ENCODE results near the gene MILR1.
"Not testable (repeated sequence)": the region's sequence is repeated elsewhere in the genome, so short reads cannot be mapped to it uniquely, and the experiment has no call there.

Gene MILR1, protein sequence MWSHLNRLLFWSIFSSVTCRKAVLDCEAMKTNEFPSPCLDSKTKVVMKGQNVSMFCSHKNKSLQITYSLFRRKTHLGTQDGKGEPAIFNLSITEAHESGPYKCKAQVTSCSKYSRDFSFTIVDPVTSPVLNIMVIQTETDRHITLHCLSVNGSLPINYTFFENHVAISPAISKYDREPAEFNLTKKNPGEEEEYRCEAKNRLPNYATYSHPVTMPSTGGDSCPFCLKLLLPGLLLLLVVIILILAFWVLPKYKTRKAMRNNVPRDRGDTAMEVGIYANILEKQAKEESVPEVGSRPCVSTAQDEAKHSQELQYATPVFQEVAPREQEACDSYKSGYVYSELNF

DNA sequence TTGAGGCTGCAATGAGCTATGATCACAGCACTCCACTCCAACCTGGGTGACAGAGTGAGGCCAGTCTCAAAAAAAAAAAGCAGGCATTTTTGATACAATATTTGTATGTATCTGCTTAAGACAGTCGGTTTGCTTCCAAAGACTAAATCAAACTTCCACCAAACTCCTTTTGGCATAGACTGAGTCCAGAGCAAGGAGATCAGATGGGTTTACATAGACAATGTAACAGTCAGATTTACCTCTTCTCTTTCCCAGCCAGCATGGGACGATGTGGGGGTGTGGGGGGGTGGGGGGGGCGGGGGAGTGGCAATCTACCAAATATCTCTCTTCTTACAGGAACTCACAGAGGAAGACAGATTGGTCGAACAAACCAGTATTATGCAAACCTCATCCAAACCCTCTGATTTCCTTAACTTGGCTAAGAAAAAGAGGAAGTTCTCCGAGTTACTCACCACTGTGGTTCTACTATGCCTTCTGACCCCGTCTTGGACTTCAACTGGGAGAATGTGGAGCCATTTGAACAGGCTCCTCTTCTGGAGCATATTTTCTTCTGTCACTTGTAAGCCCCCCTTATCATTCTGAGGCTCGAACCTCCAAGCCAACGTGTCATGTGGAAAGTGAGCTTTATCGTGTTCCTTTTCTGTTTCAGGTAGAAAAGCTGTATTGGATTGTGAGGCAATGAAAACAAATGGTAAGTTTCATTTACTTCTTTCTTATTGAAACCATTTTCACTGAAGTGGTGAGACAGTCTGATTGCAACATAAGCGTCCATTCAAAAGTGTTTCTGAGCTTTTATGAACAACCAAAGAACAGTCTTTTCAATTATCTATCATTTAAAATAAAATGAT lies at the start of gene MILR1:
Gene MILR1 (plus strand): TSS at position 451 of the 848 bp plus-strand sequence. CDS start 54 bp downstream, at position 505.
- DNase-seq, result no peak

DNA sequence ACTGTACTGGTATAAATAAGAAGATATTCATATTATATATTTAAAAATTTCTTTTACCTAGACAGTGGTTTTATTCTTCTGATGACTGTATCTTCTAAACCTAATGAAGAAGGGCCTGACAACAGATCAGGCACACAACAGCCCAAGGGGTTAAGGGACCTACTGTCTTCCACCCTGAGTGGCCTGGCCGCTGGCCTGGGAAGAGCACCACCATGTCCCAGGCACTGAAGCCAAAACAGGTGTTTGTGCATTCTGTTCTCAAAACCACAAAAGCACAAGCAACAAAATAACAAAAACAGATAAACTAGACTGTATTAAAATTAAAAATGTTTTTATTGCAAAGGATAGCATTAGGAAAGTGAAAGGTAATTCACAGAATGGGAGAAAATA lies 49.2 kb upstream of the MILR1 start:
- DNase-seq, result no peak

DNA sequence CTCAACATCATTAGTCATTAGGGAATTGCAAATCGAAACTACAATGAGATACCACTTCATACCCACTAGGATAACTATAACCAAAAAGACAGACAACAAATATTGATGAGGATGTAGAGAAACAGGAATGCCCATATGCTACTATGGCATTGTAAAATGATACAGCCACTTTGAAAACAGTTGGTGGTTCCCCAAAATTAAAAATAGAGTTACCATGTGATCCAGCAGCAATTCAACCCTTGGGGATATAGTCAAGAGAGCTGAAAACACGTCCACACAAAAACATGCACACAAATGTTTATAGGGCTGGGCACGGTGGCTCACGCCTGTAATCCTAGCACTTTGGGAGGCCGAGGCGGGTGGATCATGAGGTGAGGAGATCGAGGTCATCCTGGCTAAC lies 48.3 kb upstream of the MILR1 start:
- DNase-seq, result no peak

DNA sequence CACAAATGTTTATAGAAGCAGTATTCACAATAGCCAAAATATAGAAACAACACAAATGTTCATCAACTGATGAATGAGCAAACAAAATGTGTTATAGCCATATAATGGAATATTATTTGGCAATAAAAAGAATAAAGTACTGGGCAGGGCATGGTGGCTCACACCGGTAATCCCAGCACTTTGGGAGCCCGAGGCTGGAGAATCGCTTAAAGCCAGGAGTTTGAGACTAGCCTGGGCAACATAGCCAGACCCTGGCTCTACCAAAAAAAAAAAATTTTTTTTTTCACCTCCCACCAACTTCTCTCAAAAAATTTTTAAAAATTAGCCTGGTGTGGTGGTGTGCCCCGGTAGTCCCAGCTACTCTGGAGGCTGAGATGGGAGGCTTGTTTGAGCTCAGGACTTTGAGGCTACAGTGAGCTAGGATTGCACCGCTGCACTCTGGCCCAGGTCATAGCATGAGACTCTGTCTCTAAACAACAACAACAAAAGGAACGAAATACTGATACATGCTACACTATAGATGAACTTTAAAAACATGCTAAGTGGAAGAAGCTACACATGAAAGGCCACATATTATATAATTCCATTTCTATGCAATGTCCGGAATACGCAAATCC lies 47.6 kb upstream of the MILR1 start:
- DNase-seq, result no peak

DNA sequence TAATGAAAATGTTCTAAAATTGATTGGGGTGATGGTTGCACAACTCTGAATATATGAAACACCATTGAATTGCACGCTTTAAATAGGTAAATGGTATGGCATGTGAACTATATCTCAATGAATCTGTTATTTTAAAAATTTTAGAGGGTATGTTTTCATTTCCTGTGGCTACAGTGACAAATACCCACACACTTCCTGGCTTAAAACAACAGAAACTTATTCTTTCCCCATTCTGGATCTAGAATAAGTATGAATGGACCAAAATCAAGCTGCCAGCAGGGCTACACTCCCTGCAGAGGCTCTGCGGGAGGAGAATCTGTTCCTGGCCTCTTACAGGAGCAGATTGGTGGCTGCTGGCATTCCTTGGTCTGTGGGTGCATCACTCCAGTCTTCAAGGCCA lies 47.0 kb upstream of the MILR1 start:
- DNase-seq, result no peak

DNA sequence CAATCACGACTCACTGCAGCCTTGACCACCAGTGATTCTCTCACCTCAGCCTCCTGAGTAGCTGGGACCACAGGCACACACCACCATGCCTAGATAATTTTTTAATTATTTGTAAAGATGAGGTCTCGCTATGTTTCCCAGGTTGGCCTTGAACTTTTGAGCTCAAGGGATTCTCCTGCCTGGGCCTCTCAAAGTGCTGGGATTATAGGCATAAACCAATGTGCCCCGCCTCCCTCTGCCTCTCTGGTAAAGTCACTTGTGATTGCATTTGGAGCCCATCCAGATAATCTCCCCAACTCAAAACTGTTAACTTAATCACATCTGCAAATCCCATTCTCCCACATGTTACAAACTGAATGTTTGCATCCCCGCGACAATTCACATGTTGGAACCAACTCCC lies 46.4 kb upstream of the MILR1 start:
- no peak for DNase-seq

DNA sequence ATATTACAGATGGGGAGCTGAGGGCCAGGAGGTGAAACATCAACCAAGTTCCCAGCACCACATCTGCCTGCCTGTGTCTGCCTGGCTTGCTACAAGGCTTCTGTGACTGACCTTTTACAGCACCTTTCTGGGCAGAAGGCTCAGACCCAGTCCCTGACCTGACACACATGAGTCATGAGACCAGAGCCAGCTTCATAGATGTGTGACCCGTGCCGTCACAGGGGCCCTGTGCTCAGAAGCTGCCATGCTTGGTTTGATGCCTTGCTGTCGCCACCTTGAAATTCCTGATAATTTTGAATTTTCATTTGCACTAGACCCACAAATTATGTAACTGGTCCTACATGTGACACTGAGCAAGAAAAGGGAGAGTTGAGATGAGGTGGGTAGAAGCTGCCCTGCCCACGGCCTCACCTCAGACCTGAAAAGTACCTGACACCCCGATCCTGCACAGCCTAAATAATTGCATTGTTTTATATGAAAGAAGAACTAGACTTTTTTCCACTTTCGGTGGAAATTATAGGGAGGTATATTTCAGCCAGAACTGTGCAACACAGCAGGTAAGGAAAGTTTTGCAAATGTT lies 44.9 kb upstream of the MILR1 start:
- no peak for DNase-seq

DNA sequence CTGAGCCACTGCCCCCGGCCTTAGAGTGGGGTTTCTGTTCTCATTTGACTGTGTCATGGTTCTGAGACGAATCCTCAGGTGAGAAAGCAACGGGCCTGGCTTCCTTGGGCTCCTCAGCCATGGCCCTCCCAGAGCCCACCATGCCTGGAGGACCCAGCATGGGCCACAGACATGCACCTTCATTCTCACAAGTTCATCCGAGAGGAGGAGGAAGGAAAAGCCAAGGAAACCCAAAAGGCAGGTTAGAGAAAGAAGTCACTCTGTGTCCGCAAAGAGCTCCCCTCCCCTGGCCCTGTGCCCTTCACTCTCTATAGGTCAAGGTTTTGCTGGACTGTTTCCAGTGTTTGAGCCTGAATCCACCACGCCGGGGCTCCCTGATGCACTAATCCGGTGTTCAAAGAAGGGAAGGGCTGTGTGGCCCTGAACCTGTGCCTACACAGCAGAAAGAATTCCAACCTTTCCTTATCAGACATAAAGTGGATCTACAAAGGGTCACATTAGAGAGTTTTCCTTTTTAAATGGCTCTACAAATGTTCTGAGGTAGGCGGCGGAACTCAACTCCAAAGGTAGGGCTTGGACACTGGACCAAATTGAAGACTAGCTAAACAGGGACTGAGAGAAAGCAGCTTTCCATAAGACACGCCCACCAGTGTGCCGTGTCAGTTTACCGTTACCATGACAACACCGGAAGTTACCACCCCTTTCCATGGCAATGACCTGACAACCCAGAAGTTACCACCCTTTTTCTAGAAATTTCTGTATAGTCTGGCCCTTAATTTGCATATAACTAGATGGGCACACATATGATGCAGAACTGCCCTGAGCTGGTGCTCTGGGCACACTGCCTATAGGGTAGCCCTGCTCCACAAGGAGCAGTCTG lies 42.4 kb upstream of the MILR1 start:
- DNase-seq, result no peak

DNA sequence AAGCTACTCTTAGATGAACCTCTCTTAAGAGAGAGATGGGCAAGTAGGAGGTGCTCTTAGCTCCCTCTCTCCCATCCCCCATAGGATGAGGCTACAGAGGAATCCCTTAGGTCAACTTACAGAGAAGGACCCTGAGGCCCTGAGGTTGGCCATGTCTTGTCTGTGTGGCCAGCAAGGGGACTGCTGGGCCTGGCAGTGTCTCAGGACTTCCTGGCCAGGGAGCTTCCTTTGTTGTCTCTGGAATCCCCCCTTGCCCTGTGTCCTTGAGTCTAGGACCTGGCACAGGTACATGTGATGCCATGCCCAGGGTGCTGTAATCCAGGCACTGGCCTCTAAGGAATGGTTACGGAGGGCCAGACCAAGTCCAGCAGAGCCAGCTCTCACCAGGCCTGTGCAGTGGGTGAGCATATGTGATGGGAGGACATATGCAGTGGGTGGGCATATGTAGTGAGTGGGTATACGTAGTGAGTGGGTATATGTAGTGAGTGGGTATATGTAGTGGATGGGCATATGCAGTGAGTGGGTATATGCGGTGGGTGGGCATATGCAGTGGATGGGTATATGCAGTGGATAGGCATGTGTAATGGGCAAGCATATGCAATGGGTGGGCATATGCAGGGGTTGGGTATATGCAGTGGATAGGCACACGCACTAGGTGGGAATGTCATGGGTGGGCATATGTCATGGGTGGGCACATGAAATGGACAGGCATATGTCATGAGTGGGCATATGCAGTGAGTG lies 38.0 kb upstream of the MILR1 start:
- no peak for DNase-seq

DNA sequence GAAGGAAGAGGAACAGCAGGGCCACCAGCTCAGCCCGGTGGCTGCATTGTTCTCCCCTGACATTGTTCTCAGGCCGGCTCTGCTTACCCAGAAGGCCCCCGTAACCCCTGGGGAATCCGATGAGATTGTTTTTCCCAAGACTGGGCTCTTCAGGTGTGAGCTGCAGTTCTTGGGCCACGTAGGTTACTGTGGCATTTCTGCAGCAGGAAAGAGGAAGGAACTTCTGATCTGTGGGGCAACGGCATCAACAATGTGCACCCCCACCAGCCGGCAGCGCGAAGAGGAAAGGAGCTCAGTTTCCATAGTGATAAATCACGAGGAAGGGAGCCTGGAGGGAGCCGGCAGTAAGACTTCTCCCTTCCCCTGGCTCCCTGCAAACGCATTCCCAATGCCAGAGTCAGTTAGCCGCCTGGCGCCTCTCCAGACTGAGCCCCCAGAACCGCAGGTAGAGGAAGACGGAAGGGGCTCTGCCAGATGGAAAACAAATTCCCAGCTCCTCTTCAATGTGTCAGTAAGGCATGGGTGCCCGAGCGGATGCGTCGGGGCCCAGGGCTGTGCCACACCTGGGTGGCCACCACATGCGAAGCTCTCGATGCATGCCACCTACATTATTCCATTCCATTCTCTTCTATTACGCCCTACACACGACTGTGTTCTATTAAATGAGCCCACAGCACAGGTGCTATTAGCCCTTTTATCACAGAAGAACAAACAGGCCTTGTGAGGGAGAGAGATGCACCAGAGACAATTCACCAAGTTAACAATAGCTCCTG lies 36.7 kb upstream of the MILR1 start:
- DNase-seq, result no peak

DNA sequence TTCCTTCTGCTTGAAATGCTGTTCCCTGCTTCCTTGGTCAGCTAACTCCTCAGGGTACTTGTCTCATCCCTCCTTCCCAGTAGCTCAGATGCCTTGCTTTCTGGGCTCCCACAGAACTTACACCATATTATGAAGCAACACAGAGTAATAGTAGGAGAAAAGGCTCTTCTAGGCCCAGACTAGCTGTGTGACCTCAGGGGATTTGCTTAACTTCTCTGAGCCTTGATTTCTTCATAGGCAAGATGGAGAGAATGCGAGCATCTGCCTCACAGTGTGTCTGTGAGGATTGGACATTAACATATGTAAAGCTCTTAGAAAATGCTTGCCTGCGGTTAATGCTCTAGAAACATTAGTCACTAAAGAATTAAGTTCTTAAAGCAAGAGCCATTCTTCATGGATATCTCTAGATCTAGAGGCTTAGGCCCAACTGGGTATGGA lies 36.0 kb upstream of the MILR1 start:
- DNase-seq, result no peak

DNA sequence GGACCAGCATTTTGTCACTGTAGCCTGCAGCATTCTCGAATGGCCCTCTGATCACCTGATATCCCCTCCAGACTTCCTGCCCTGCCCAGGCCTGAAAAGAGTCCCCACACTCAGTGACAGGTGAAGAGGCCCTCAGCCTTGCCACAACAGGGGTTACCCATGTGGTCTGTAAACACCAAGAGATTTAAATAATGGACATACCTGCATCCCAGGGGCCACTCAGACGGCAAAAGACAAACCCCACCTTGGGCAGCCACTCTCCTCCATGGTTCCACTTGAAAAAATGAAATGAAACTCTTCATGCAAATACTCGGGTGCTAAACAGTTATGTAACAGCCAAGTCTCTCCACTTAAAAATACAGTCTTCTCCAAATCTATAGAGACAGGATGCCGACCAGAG lies 35.4 kb upstream of the MILR1 start:
- no peak for DNase-seq

DNA sequence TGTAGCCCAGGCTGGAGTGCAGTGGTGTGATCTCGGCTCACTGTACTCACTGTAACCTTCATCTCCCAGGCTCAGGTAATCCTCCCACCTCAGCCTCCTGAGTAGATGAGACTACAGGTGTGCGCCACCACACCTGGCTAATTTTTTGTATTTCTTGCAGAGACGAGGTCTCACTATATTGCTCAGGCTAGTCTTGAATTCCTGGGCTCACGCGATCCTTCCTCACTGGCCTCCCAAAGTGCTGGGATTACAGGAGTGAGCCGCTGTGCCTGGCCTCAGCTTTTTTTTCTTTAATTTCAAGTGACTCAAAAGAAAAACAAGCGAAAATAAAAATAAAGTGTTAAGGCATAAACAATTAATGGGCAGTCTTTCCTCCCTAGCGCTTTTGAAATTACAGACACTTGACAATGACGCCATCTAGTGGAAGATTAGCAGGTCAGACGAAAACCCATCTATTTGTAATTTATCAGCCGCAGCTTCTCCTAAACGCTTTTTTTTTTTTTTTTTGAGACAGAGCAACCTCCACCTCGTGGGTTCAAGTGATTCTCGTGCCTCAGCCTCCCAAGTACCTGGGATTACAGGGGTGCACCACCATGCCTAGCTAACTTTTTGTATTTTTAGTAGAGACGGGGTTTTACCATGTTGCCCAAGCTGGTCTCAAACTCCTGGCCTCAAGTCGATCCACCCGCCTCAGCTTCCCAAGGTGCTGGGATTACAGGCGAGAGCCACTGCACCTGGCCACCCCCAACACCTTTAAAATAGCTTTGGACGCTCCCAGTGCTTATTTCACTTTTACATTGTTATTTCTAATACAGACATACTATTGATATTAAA lies 30.2 kb upstream of the MILR1 start:
- peak; percentile 44 for DNase-seq

DNA sequence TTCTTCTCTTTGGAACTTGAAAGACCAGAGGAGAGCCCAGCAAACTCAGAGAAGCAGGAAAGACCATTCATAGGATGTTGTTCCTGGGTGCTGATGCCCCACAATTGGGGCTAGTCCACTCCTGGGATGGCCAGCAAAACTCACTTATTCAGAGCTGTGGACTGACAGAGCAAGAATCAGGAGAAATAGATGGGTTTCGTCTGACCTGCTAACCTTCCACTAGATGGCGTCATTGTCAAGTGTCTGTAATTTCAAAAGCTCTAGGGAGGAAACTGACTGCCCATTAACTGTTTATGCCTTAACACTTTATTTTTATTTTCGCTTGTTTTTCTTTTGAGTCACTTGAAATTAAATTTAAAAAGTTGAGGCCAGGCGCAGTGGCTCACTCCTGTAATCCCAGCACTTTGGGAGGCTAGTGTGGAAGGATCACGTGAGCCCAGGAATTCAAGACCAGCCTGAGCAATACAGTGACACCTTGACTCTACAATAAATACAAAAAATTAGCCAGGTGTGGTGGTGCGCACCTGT lies 28.7 kb upstream of the MILR1 start:
- peak; percentile 55 for DNase-seq

DNA sequence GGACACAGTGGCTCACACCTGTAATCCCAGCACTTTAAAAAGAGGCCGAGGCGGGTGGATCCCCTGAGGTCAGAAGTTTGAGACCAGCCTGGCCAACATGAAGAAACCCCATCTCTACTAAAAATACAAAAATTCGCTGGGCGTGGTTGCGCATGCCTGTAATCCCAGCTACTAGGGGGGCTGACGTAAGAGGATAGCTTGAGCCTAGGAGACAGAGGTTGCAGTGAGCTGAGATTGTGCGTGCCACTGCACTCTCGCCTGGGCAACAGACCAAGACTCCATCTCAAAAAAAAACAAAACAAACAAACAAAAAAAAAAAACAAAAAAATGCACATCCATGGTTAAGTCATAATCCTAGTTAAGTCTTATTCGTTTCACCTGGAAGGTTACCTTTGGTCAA lies 26.8 kb upstream of the MILR1 start:
- not testable (repeated sequence) for DNase-seq

DNA sequence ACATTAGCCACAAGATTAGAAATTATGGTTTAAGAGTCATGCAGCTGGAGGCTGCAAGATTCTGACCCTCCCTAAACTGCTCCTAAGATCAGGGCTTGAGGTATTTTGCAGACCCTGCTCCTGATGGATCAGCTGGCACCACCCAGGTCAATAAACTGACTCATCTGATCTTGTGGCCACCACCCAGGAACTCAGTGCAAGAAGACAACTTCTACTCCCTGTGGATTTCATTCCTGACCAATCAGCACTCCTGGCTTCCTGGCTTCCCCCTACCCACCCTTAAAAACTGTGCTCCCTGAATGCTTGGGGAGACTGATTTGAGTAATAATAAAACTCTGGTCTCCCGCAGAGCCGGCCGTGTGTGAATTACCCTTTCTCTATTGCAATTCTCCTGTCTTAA lies 25.0 kb upstream of the MILR1 start:
- DNase-seq, result no peak

DNA sequence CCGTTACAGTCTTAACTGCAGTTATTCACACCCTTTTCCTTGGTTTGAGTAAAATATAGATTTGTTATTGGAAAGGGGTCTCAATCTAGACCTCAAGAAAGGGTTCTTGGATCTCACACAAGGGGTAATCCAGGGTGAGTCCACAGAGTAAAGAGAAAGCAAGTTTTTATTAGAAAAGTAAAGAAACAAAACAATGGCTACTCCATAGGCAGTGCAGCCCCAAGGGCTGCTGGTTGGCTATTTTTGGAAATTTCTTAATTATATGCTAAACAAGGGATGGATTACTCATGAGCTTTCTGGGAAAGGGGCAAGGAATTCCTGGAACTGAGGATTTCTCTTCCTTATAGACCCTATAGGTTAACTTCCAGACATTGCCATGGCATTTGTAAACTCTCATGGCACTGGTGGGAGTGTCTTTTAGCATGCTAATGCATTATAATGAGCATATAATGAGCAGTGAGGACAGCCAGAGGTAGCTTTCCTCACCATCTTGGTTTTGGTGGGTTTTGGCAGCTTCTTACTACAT lies 24.5 kb upstream of the MILR1 start:
- DNase-seq, result no peak

DNA sequence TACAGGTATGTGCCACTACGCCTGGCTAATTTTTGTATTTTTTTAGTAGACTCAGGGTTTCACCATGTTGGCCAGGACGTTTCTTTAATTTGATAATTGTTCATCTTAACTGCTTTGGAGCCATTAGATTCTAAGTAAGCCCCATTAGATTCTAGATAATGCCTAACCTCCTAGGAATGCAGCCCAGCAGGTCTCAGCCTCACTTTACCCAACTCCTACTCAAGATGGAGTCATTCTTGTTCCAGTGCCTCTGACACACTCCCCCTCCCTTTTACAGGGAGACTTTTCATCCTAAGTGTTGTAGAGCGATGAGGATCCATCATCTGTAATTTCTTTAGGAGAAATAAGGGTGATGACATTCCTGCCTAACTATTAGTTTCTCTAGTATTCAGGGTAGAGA lies 23.7 kb upstream of the MILR1 start:
- no peak for DNase-seq

DNA sequence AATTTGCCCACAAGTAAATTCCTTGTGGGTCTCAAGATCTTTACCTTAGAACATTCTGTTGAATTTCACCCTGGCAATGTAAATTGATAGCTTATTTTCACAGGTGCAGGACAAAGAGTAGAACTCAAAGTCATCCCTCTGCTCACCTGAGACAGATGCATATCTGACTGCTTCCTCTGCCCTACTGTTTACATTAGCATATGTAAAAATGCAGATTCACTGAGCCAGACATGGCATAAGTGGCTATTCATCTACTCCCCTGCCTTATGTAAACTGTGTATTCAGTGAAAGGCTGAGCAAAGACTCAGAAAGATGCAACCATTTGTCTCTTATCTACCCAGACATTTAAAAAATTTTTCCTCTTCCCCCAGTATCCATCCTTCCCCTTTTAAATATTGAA lies 22.3 kb upstream of the MILR1 start:
- no peak for DNase-seq
